ENCODE results near the gene GLP2R. TPM values are rescaled to one million over a fixed set of nuclear protein-coding genes. Genes with fewer than 3 reads are reported as not detected.

Gene GLP2R
- total RNA-seq, 2 experiments from 2014 or later: not detected

DNA sequence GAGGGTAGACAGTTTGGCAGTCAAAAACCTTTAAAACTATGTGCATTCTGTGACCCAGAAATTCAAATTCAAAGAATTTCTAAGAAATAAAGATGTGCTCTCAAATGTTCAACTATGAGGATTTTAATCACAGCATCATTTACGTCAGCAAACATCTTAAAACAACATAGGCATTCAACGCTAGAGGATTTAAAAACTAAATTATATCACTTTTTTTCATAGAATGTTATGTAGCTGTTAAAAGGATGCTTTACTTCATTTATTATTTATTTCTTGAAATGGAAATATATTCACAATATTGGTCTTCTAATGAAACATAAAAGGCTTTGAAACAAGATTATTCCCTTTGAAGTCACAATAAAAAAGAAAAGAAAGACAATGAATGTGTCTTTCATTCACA is 3.6 kb downstream of the GLP2R start:
- Histone ChIP-seq H3K79me2 (ENCODE audit: insufficient read depth, low read depth, low read length) (no peaks in the 10 kb centered on the region), H3K4me1 (ENCODE audit: insufficient read depth, low read length, poor library complexity, severe bottlenecking) (no peaks in the 10 kb centered on the region), H4K20me1 (ENCODE audit: insufficient read depth, low read length) (no peaks in the 10 kb centered on the region), H3K27ac (ENCODE audit: low read depth, low read length, poor library complexity, severe bottlenecking) (no peak overlapping the region), H3K4me3 (ENCODE audit: low read depth, low read length, poor library complexity, severe bottlenecking) (no peak overlapping the region), H3K4me2 (ENCODE audit: low read length) (no peak overlapping the region), H2AFZ (ENCODE audit: low read length) (no peak overlapping the region), H3K9me2 (ENCODE audit: insufficient read depth, low read length) (no peaks in the 10 kb centered on the region), H3K36me3 (ENCODE audit: insufficient read depth, low read length) (no peaks in the 10 kb centered on the region), H3K9me3 (ENCODE audit: low read length) (no peaks in the 10 kb centered on the region)
- intact Hi-C loops (cut with micrococcal nuclease; ENCODE audit: unreplicated experiment): no loop called here
- ChIA-PET POLR2A (no interaction called here), CTCF (ENCODE audit: unreplicated experiment) (no interaction called here)
- no peak for DNase-seq (ENCODE audit: low spot score)
- no peak for TF ChIP-seq EZH2phosphoT487 (IDR thresholded peaks at IDR 0.05; ENCODE audit: borderline replicate concordance, low read depth, low read length)
- TF ChIP-seq, protein P1, sequence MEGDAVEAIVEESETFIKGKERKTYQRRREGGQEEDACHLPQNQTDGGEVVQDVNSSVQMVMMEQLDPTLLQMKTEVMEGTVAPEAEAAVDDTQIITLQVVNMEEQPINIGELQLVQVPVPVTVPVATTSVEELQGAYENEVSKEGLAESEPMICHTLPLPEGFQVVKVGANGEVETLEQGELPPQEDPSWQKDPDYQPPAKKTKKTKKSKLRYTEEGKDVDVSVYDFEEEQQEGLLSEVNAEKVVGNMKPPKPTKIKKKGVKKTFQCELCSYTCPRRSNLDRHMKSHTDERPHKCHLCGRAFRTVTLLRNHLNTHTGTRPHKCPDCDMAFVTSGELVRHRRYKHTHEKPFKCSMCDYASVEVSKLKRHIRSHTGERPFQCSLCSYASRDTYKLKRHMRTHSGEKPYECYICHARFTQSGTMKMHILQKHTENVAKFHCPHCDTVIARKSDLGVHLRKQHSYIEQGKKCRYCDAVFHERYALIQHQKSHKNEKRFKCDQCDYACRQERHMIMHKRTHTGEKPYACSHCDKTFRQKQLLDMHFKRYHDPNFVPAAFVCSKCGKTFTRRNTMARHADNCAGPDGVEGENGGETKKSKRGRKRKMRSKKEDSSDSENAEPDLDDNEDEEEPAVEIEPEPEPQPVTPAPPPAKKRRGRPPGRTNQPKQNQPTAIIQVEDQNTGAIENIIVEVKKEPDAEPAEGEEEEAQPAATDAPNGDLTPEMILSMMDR (conservative IDR thresholded peaks at IDR 0.05; ENCODE audit: low read length): no peak
- no TSS peak for BruUV-seq (replicated peaks)

DNA sequence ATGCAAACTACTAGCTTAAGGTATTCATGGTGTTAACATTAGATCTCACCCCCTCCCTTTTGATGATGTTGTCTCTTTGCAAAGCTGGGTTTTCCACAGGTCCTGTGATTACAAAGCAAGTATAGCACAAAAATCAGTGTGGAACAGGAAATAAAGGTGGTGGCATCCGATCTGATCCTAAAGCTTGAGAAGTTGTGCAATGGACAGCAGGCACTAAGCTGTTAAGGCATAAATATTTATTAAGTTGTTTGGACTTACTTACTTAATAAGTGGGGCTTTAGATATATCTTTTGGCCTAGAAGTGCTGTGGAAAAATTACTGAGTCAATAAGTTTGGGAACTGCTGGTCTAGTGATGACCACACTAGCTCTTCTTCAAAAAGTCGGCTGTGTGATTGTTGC is 5.0 kb downstream of the GLP2R start:
- no peaks in the 10 kb centered on the region for H3K36me3 ChIP-seq (ENCODE audit: insufficient read depth, low read length)
- no peaks in the 10 kb centered on the region for H3K9me3 ChIP-seq (ENCODE audit: low read length)
- H3K9me2 ChIP-seq (ENCODE audit: insufficient read depth, low read length): no peaks in the 10 kb centered on the region
- POLR2A ChIA-PET: no interaction called here
- DNase-seq (ENCODE audit: low spot score): no peak
- CTCF ChIA-PET (ENCODE audit: unreplicated experiment): no interaction called here
- no peak overlapping the region for H2AFZ ChIP-seq (ENCODE audit: low read length)
- TF ChIP-seq, protein P1 (conservative IDR thresholded peaks at IDR 0.05; ENCODE audit: low read length): no peak
- no peak for TF ChIP-seq EZH2phosphoT487 (IDR thresholded peaks at IDR 0.05; ENCODE audit: borderline replicate concordance, low read depth, low read length)
- H3K79me2 ChIP-seq (ENCODE audit: insufficient read depth, low read depth, low read length): no peaks in the 10 kb centered on the region
- no peak overlapping the region for H3K4me2 ChIP-seq (ENCODE audit: low read length)
- H4K20me1 ChIP-seq (ENCODE audit: insufficient read depth, low read length): no peaks in the 10 kb centered on the region
- H3K4me1 ChIP-seq (ENCODE audit: insufficient read depth, low read length, poor library complexity, severe bottlenecking): no peaks in the 10 kb centered on the region
- no peak overlapping the region for H3K4me3 ChIP-seq (ENCODE audit: low read depth, low read length, poor library complexity, severe bottlenecking)
- BruUV-seq (replicated peaks): no TSS peak
- intact Hi-C loops (cut with micrococcal nuclease; ENCODE audit: unreplicated experiment): no loop called here
- H3K27ac ChIP-seq (ENCODE audit: low read depth, low read length, poor library complexity, severe bottlenecking): no peak overlapping the region

DNA sequence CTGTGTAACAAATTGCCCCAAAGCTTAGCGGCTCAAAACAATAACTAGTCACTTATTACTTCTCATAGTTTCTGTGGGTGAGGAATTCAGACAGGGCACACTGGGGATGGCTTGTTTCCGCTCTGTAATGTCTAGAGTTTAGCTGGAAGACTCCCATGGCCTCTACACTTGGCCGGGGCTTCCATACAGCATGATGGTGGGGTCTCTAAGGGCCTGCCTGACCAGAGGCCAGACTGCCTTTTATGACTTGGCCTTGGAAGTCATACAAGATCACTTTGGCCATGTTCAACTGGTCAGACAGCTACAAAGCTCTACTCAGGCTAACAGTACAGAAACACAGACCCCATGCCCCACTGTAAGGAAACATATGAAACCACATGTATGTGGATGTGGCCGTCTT is 8.2 kb downstream of the GLP2R start:
- no peaks in the 10 kb centered on the region for H3K9me3 ChIP-seq (ENCODE audit: low read length)
- H3K27ac ChIP-seq (ENCODE audit: low read depth, low read length, poor library complexity, severe bottlenecking): no peak overlapping the region
- intact Hi-C loops (cut with micrococcal nuclease; ENCODE audit: unreplicated experiment): no loop called here
- no peak overlapping the region for H3K4me2 ChIP-seq (ENCODE audit: low read length)
- no TSS peak for BruUV-seq (replicated peaks)
- H3K36me3 ChIP-seq (ENCODE audit: insufficient read depth, low read length): no peaks in the 10 kb centered on the region
- CTCF ChIA-PET (ENCODE audit: unreplicated experiment): no interaction called here
- no peaks in the 10 kb centered on the region for H4K20me1 ChIP-seq (ENCODE audit: insufficient read depth, low read length)
- no peaks in the 10 kb centered on the region for H3K4me1 ChIP-seq (ENCODE audit: insufficient read depth, low read length, poor library complexity, severe bottlenecking)
- DNase-seq (ENCODE audit: low spot score): no peak
- H3K4me3 ChIP-seq (ENCODE audit: low read depth, low read length, poor library complexity, severe bottlenecking): no peak overlapping the region
- POLR2A ChIA-PET: no interaction called here
- H2AFZ ChIP-seq (ENCODE audit: low read length): no peak overlapping the region
- no peaks in the 10 kb centered on the region for H3K79me2 ChIP-seq (ENCODE audit: insufficient read depth, low read depth, low read length)
- H3K9me2 ChIP-seq (ENCODE audit: insufficient read depth, low read length): no peaks in the 10 kb centered on the region
- TF ChIP-seq, protein P1 (conservative IDR thresholded peaks at IDR 0.05; ENCODE audit: low read length): no peak
- TF ChIP-seq EZH2phosphoT487 (IDR thresholded peaks at IDR 0.05; ENCODE audit: borderline replicate concordance, low read depth, low read length): no peak
